Measurements from ENCODE around the gene BCL2L12.
"Not testable (repeated sequence)": the region's sequence is repeated elsewhere in the genome, so short reads cannot be mapped to it uniquely, and the experiment has no call there.

Gene BCL2L12, protein sequence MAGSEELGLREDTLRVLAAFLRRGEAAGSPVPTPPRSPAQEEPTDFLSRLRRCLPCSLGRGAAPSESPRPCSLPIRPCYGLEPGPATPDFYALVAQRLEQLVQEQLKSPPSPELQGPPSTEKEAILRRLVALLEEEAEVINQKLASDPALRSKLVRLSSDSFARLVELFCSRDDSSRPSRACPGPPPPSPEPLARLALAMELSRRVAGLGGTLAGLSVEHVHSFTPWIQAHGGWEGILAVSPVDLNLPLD

DNA sequence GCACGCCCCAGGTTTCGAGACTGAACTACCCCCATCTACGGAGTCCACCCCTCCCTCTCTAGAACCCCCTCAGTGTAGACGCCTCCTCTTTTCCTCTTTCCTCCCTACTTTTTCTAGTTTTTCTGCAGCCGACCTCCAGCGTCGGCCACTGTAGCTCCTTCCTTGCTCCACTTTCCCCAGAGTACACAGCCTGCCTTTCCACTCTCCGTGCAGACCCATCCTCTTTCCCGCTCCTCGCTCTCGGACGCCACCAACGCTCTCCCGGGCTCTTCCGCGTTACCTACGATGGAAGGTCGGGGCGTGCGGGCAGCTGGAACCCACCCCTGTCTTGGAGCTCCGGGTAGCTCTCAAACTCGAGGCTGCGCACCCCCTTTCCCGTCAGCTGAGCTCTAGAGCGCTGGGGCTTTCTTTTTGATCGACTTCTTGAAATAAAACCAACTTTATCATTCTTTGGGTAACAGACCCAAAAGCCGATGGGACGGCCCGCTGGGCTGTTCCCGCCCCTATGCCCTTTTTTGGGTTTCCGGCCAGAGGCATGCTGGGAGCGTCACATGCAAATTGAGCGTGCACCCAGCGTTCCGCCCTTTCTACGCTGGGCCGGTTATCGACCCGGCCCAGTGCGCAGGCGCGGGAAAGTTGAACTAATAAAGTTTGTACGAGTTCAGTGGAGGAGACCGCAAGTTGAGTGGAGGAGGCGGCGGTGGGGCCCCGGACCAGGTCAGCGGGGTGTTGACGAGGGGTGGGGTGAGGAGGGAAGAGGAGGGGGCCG lies at the start of gene BCL2L12, which contains the start of gene IRF3:
Gene BCL2L12, plus strand, starts transcription at position 583 of the 769 bp plus-strand sequence. CDS start 760 bp downstream, outside the sequence.
Gene IRF3, minus strand, starts transcription at position 507 of the 769 bp plus-strand sequence. CDS start 1,019 bp downstream, outside the sequence.
- DNase-seq = peak; percentile 97

DNA sequence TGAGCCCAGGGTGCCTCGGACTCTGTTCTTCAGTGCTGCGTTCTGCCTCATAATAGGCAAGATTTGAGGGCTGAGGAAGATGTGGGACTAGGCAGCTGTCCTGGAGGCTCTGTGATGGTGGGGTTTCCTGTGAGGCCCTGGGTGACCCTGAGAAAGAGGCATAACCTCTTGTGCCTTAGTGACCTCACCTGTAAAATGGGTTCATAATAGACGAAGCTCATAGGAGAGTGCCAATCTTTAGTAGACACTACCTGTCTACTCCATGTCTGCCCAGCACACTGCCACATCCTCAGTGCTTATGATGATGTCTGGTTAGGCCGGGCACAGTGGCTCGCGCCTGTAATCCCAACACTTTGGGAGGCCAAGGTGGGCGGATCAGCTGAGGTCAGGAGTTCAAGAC lies 49.2 kb upstream of the BCL2L12 start:
- no peak for DNase-seq

DNA sequence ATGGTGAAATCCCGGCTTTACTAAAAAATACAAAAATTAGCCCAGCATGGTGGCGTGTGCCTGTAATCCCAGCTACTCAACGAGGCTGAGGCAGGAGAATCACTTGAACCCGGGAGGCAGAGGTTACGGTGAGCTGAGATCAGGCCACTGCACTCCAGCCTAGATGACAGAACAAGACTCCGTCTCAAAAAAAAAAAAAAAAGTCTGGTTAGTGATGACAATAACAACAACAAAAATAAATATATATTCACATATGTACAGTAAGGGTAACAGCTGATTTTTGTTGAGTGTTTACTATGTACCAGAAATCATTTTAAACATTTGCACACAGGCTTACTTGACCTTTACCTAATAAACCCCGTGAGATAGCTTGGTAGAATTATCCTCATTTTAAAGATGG lies 48.8 kb upstream of the BCL2L12 start:
- no peak for DNase-seq

DNA sequence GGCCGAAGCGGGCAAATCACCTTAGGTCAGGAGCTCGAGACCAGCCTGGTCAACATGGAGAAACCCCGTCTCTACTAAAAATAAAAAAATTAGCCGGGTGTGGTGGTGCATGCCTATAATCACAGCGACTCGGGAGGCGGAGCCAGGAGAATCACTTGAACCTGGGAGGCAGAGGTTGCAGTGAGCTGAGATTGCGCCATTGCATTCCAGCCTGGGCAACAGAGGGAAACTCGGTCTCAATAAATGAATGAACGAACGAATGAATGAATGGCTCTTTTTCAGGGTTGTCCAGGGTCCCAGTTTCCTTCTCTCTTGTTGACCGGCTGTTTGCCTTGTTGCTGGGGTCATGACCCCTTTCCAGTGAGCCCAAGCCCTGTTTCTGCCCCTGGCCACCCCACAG lies 47.9 kb upstream of the BCL2L12 start:
- not testable (repeated sequence) for DNase-seq

DNA sequence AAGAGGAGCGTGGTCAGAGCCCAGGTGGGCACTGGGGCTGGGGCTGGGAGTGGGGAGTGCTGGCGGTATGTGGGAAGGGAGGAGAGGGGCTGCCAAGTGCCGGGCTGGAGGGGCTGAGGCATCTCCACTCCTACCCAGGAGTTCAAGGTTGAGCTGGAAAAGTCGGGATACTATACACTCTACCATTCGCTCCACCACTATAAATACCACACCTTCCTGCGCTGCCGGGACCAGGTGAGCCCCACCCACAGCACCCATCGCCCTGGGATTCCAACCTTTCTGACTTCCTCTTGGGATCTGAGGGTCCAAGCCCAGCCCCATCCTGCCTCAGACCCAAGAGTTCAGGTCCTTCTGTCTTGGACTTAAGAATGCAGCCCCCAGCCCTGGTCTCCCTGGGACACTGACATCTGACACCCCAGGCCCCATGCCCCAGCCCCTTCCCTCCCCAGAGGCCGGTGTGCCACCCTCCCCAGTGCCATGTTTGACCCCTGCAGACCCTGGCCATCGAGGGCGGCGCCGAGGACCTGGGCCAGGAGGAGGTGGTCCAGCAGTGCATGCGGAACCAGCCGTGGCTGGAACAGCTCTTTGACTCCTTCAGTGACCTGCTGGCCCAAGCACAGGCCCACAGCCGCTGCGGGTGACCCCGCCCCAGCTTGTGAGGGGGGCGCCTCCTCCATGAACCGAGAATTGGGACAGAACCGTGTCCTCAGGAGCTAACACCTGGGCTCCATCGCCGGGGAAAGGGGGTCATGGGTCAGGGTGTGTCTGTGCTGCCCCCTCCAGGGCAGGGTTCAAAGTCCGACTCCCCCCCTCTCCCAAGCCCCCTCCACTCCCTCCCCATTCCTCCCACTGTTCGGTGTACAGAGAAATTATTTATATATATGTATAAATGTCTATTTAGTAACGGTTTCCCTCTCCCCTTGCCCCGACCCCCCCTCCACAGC lies 40.5 kb upstream of the BCL2L12 start:
- DNase-seq = no peak

DNA sequence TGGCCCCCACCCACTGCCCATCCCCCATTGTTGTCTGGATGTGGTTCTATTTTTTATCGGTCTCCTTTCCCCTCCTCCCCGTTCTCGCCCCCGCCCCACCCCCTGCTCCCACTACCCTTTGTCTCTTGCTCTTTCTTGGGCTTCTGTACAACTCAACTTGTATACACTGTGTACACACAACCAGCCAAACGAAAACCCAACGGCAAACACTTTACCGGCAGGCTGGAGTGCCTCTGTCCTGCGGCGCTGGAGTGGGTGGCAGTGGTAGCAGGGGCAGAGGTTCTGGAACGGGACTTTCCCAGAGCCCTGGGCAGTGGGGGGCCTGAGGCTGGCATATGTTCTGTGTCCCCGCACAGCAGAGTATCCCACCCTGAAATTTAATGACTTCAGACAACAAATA lies 39.5 kb upstream of the BCL2L12 start:
- DNase-seq = no peak

DNA sequence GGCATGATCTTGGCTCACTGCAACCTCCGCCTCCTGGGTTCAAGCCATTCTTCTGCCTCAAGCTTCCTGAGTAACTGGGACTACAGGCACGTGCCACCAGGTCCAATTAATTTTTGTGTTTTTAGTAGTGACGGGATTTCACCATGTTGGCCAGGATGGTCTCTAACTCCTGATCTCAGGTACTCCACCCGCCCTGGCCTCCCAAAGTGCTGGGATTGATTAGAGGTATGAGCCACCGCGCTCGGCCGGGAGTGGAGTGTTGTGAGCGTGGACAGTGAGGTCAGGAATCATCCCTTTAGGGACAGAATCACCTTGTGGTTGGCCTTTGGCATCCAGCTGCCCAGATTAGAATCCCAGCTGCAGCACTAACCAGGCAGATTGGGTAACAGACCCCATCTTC lies 36.1 kb upstream of the BCL2L12 start:
- DNase-seq = no peak

DNA sequence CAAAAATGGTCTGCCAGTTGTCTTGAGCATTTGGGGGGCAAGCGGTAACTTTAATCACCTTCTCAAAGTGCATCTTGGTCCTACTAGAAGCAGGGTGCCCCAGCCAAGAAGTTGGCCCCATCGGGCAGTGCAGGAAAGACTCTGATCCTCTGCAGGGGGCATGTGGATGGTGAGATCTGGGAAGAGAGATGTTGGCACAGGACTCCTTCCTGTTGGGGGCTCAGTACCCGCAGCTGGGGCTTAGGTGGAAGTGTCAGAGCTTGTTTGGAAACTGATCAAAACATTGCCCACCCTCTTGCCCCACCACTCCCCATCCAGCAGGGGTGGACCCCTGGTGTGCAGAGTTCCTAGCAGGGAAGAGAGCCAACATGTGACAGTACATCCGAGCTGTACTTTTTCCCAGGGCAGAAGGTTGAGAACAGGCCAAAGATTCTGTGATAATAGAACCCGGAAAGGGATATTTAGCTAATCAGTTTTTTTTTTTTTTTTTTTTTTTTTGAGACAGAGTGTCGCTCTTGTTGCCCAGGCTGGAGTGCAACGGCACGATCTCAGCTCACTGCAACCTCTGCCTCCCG lies 34.6 kb upstream of the BCL2L12 start:
- no peak for DNase-seq

DNA sequence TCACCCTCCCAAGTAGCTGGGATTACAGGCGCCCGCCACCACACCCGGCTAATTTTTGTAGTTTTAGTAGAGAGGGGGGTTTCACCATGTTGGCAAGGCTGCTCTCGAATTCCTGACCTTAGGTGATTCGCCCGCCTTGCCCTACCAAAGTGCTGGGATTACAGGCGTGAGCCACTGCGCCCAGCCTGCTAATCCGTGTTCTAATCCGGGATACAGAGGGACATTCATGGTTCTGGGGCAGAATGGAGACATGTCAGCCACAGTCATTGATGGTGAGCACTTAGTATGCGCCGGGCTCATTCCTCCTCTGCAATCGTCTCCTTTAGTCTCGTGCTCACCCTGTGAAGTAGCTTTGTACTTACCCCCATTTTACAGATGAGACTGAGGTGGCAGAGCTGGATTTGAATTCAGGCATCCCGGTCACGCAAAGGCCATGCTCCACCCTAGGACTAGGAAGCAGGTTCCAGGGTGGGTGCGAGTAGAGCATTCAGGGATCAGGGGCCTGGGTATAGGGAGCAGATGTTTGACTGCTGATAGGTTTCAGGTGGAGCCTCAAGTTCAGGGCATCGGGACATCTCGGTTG lies 34.0 kb upstream of the BCL2L12 start:
- no peak for DNase-seq

DNA sequence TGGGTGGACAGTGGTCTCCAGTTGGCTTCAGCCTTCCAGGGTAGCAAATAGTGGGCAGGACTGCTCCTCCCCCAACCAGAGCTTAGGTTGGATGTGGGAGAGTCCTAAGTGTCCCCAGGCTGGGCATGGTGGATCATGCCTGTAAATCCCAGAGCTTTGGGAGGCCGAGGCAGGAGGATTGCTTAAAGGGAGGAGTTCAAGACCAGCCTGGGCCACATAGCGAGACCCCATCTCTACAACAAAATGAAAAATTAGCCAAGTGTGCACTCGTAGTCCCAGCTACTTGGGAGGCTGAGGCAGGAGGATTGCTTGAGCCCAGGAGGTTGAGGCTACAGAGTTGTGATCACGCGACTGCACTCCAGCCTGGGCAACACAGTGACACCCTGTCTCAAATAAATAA lies 33.2 kb upstream of the BCL2L12 start:
- no peak for DNase-seq

DNA sequence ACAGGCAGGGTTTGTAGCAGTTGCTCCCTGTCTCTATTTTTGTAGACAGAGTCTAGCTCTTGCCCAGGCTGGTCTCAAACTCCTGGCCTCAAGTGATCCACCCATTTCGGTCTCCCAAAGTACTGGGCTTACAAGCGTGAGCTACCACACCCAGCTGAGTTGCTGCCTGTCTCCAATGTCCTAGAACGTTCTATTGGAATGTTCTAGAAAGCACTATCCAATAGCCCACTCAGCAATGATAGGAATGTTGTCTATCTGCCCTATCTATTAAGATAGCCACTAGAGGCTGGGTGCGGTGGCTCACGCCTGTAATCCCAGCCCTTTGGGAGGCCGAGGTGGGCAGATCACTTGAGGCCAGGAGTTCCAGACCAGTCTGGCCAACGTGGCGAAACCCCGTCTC lies 32.5 kb upstream of the BCL2L12 start:
- not testable (repeated sequence) for DNase-seq

DNA sequence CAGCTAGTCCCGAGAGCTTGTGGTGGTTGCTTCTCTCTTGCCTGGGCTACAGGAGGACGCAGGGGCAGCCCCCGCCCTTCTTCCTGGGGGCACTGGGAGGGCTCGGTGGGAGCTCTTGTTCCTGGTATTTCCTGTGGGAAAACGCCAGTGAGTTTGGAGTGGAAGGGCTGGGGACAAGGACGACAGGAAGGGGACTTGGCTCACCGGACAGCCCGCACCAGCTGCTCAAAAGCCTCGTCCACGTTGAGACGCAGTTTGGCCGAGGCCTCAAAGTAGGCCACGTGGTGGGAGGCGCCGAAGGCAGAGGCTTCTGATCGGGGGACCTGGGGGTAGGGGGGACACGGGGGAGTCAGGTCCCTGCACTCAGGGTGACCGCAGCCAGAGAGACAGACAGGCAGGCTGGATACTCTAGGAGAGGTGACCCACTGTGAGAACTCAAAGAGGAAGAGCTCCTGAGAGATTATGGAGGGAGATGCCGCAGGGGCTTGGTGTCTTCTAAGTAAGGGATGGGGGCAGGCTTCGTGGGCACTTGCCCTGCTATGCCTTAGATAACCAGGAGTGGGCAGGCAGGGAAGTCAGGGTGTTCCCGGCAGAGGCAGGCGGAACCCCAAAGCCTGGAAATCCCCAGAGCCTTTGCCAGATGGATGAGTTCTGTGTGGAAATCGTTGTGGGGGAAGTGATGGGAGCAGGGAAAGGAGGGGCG lies 30.1 kb upstream of the BCL2L12 start:
- DNase-seq = no peak

DNA sequence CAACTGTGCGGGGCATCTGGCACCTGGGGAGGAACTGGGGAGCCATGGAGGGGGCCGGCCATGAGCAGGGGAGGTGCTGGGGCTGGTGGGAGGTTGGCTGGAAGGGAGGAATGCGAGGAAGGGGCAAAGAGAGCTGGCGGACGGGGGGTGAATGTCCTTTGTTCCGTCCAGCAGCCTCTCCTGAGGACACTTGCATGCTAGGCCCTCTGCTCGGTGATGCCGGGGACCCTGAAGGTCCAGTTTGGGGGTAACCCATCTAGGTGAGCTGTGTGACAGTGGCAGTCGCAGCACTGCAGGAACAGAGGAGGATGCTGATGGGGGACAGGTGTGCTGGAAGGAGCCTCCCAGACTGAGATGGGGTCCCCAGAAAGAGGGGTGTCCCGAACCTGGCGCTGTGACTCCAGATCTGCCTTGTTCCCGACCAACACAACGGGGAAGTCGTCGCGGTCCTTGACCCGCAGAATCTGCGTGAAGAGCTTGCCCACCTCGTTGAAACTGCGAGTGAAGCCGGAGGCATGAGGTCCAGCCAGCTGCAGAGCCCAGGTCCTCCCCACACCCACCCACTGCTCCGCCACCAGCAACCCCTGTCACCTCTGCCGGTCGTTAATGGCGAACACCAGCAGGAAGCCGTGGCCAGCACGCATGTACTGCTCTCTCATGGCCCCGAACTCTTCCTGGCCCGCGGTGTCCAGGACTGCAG lies 29.4 kb upstream of the BCL2L12 start:
- DNase-seq = no peak

DNA sequence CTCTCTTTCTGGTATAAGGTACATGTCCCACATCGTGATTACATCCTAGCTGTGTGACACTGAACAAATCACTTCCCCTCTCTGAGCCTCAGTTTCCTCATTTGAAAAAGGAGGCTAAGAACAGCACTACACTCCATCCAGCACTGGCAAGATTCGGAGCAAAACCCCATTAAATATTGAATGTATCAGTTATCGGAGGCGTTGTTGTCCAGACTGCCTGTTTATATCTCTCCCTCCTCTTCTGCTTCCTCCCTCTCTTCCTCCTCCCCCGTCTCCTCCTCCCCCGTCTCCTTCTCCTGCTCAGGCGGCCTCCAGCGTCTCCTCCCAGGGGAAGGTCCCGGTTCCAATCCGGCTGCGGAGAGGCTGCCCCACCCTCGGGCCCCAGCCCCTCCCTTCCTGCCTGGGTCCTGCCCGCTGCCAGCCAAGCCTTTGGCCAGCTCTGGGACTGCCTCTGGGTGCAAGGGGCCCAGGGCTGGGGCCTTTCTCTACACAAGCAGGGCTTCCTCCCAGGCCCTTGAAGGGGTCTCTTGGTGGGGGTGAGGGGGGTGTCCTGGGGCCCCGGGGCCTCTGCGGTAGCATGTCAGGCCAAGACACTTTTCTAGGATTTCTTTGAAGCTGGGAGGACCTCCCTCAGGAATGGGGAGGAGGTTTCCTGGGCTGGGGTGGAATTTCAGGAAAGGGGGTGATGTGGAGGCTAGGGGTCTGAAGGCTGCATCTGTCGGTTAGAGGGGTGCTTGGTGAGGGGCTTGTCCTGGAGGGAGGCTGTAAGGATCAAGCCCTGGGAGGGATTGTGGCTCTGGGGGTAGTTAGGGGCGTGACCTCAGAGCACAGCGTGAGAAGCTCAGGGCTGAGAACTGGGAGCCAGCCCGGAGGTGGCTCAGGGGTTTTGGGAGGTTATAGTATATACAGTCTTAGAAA lies 27.7 kb upstream of the BCL2L12 start:
- no peak for DNase-seq

DNA sequence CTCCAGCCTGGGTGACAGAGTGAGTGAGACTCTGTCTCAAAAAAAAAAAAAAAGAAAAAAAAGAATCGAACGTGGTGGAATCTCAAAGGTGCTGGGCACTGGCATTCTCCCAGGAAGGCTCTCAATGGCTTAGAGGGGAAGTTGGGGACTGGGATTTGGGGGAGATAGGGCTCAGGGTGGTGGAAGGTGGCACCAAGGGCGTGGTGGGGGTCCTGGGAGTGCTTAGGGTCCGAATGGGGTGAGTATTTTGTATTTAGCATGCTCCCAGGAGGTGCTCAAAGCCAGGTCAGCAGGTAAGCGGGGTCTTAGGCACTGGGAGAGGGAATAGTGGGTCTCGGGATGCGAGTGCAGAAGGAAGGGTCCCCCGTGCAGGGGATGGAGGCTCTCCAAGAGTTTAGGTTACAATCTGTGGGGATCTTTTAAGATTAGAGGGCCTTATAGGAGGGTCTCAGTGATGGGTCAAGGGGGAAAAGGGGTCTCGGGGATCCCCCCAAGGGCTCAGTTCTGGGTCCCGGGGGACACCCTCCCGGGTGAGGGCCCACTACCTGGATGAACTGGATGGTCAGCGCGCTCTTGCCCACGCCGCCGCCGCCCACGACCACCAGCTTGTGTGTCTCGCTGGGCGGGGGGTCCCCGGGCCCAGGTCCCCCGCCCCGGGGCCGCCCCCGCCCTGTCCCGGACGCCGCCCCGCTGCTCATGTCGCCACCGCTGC lies 26.2 kb upstream of the BCL2L12 start:
- no peak for DNase-seq

DNA sequence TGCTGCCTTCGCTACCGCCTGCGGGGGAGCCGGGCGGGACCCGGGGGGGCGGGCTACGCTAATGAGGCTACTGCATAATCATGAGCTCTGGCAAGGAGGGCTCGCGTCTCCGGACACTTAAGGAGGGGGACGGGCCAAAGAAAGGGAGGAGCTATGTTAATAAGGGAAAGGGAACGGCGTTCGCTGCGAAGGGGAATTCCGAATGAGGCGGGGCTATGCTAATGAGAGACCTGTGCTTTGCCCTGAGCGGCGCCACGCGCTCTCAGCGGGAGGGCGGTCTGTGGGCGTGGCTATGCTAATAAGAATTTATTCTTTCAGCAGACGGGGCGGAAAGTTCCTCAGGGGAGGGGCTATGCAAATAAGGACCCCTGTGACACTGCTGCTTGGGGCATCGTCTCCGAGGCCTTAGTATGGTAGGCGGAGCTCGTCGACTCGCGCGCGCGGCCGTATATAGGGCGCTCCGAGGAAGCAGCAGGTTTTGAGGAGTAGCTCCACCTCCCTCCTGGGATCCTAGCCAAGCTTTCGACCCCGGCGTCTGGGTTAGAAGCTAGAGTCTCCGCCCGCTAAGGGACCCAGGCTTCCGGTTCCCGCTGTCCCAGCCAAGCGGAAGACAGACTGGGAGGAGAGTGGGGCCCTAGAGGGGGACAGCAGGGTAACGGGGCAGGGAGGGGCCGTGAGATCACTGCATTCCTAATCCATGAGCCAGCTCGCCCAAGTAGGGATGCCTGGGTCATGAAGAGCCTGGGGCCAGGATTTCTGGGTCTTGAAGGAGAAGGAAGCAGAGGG lies 25.4 kb upstream of the BCL2L12 start, which contains the start of gene RRAS:
Gene RRAS, minus strand, starts transcription at position 31 of the 786 bp plus-strand sequence. CDS start 45 bp downstream, outside the sequence.
- DNase-seq = peak; percentile 100

DNA sequence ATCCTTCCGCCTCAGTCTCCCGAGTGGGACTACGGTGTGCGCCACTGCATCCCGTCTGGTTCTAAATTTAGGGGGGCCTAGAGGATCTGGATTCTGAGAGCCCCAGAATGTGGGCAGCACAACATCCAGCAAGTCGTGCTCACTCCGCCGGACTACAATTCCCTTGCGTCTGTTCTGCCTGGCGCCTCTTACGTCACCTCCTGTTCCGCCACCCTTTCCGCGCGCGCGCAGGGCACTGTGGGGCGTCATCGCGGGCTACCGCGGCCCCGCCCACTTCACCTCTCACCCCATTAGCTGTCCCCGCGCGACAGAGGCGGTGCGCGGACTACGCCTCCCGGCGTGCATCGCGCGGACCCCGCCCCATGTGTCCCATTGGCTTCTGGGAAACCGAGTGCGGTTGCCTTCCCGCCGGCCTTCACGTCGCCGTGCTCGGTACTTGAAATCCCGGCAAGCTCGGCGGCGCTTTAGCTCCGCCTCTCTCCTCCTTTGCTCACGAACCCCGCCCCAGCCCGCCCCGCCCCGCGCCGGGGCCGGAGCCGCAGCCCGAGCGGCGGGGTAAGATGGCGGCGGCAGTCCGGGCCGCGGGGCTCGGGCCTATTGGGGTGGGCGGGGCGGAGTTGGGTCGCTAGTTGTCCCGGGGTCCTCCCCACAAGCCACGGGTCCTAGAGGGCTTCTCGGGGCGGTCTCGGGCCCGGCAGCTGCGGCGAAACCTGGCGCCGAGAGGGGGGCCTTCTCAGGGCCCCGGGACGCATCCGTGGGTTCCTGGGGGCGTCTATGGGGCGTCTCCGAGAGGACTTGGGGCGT lies 23.8 kb upstream of the BCL2L12 start, which contains the start of gene SCAF1:
Gene SCAF1, plus strand, starts transcription at position 522 of the 804 bp plus-strand sequence. CDS start 2,818 bp downstream, outside the sequence.
- DNase-seq = peak; percentile 99

All from stimulated activated naive CD4-positive, alpha-beta T cell treated with Interleukin-2 at 50 U/mL for 16 hours (primary cell).